ENCODE measurements around the gene DOK6. TPM values are rescaled to one million over a fixed set of nuclear protein-coding genes. Genes with fewer than 3 reads are reported as not detected.
A peak's percentile ranks its signal among the peaks of the same experiment; 100 is the strongest.

DOK6 gene
- total and polyA plus RNA-seq, 2 of the 13 experiments (the other 11 are each of a cell fraction or from before 2014, with no cell fraction given): 17.0 to 17.2 TPM

DNA sequence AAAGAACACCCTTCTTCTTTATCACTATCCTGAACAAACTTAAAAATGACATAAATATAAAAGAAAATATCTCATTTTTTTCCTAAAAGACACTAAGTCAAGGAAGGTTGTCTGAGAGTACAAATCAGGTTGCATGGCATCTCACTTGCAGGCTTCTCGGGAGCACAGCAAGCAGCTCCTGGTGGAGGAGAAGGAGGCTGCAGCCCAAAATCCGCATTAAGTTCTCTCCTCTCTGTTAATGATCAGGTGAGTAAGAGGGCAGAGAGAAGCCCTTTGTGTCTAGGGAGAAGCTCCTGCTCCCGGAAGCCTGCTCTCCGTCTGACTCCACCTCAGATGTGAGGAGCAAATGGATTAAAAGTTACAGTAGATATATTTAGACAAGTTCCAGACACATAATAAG is 35.0 kb upstream of the DOK6 start:
- ATAC-seq (peak; percentile 66), DNase-seq (ENCODE audit: low spot score) (no peak), FAIRE-seq (no peak)
- TF ChIP-seq CHD4 (IDR thresholded peaks at IDR 0.05; ENCODE audit: borderline replicate concordance, low read length): no peak
- TF ChIP-seq ZNF235 (CRISPR knock-in tag; IDR thresholded peaks at IDR 0.05; ENCODE audit: borderline replicate concordance): no peak
- TF ChIP-seq, protein P1, sequence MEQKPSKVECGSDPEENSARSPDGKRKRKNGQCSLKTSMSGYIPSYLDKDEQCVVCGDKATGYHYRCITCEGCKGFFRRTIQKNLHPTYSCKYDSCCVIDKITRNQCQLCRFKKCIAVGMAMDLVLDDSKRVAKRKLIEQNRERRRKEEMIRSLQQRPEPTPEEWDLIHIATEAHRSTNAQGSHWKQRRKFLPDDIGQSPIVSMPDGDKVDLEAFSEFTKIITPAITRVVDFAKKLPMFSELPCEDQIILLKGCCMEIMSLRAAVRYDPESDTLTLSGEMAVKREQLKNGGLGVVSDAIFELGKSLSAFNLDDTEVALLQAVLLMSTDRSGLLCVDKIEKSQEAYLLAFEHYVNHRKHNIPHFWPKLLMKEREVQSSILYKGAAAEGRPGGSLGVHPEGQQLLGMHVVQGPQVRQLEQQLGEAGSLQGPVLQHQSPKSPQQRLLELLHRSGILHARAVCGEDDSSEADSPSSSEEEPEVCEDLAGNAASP (CRISPR knock-in tag; IDR thresholded peaks at IDR 0.05; ENCODE audit: borderline replicate concordance): no peak
- TF ChIP-seq HDAC6 (IDR thresholded peaks at IDR 0.05; ENCODE audit: low read depth, low read length): no peak
- no peak for TF ChIP-seq KLF13 (CRISPR knock-in tag; IDR thresholded peaks at IDR 0.05)
- intact Hi-C loops (cut with micrococcal nuclease; ENCODE audit: unreplicated experiment) (no loop called here), in situ Hi-C loops (cut with HindIII; ENCODE audit: extremely low pct_ligation_motif_present, low pct_unique_long_range_greater_than_20kb) (loop anchor here (25.0 kb wide), 1 partner anchor 397 kb away; no protein-coding TSS in a partner anchor)
- no peak overlapping the region for H3K9ac ChIP-seq (ENCODE audit: insufficient read depth, low read depth, low read length)
- BruUV-seq (replicated peaks): no TSS peak
- CTCF ChIA-PET (ENCODE audit: low intra/inter-chr PET ratio, low total read pairs): no interaction called here
- no peaks in the 10 kb centered on the region for H4K20me1 ChIP-seq (ENCODE audit: insufficient read depth, low read length)
- no peak overlapping the region for H3K27ac ChIP-seq (ENCODE audit: extremely low read length, insufficient read depth, low read length)
- no peaks in the 10 kb centered on the region for H3K36me3 ChIP-seq (replicated peaks in 1 of 2; ENCODE audit: control insufficient read depth in 1 of 2, insufficient read depth in 2 of 2, low read length in 2 of 2)
- H3K9me3 ChIP-seq (ENCODE audit: low read length): peaks cover 4% of the 10 kb centered on the region
- no peak overlapping the region for H2AFZ ChIP-seq (ENCODE audit: low read length)
- no peak overlapping the region for H3K4me3 ChIP-seq (replicated peaks in 1 of 3; ENCODE audit: insufficient read depth in 1 of 3, low read depth in 2 of 3, low read length in 3 of 3)
- H3K79me2 ChIP-seq (ENCODE audit: insufficient read depth, low read length): no peaks in the 10 kb centered on the region
- H3K27me3 ChIP-seq (ENCODE audit: control insufficient read depth in 1 of 2, insufficient read depth in 2 of 2, low read length in 2 of 2): no peaks in the 10 kb centered on the region
- peaks cover 56% of the 10 kb centered on the region for H3K4me1 ChIP-seq (ENCODE audit: insufficient read depth, low read length)
- no peak overlapping the region for H3K4me2 ChIP-seq (ENCODE audit: low read depth, low read length)
- WGBS (ENCODE audit: low lambda C conversion rate): 100% methylated on average over 4 of the region's 4 CpGs
- POLR2A ChIA-PET: no interaction called here

DNA sequence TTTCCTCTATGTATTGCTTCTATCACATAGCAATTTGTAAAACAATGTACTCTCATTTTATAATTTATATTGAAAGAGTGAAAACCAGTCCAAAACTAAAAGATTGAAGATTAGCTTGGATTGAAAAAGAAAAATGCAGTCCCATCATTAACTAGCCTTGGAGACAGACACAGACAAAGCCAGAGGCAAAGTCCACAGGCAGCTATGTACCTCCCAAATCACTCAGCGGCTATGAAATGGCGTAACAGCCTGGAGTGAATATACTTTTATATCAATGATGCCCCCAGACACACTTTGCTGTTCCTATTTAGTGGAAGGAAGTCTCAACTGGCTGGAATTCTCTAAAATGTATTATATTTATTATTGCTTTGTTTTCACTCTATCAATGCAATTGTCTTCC is 33.6 kb upstream of the DOK6 start:
- ATAC-seq (peak; percentile 86), DNase-seq (ENCODE audit: low spot score) (peak; percentile 74), FAIRE-seq (peak; percentile 21)
- H3K79me2 ChIP-seq (ENCODE audit: insufficient read depth, low read length): no peaks in the 10 kb centered on the region
- no peak overlapping the region for H3K9ac ChIP-seq (ENCODE audit: insufficient read depth, low read depth, low read length)
- no peaks in the 10 kb centered on the region for H3K27me3 ChIP-seq (ENCODE audit: control insufficient read depth in 1 of 2, insufficient read depth in 2 of 2, low read length in 2 of 2)
- ChIA-PET CTCF (ENCODE audit: low intra/inter-chr PET ratio, low total read pairs) (no interaction called here), POLR2A (interaction anchor here (1.3 kb wide), 1 partner anchor 9 kb away, joined by 7 read pairs; no protein-coding TSS in a partner anchor)
- WGBS (ENCODE audit: low lambda C conversion rate): 22% methylated on average over 2 of the region's 2 CpGs
- intact Hi-C loops (cut with micrococcal nuclease; ENCODE audit: unreplicated experiment): no loop called here
- no peak overlapping the region for H3K4me2 ChIP-seq (ENCODE audit: low read depth, low read length)
- peaks cover 53% of the 10 kb centered on the region for H3K4me1 ChIP-seq (ENCODE audit: insufficient read depth, low read length)
- no peaks in the 10 kb centered on the region for H4K20me1 ChIP-seq (ENCODE audit: insufficient read depth, low read length)
- H3K27ac ChIP-seq (ENCODE audit: extremely low read length, insufficient read depth, low read length): no peak overlapping the region
- no peaks in the 10 kb centered on the region for H3K36me3 ChIP-seq (replicated peaks in 1 of 2; ENCODE audit: control insufficient read depth in 1 of 2, insufficient read depth in 2 of 2, low read length in 2 of 2)
- H3K9me3 ChIP-seq (ENCODE audit: low read length): no peaks in the 10 kb centered on the region
- no peak overlapping the region; a peak in 1 of 6 replicates for H3K4me3 ChIP-seq (replicated peaks in 1 of 3; ENCODE audit: insufficient read depth in 1 of 3, low read depth in 2 of 3, low read length in 3 of 3)
- no peak overlapping the region for H2AFZ ChIP-seq (ENCODE audit: low read length)
- in situ Hi-C loops (cut with HindIII; ENCODE audit: extremely low pct_ligation_motif_present, low pct_unique_long_range_greater_than_20kb): loop anchor here (25.0 kb wide), 1 partner anchor 395 kb away; no protein-coding TSS in a partner anchor
- BruUV-seq (replicated peaks): no TSS peak
- TF ChIP-seq GZF1 (CRISPR knock-in tag; IDR thresholded peaks at IDR 0.05): no peak
- TF ChIP-seq EP300 (IDR thresholded peaks at IDR 0.05; ENCODE audit: low read depth in 2 of 2, low read length in 2 of 2): 0 out of 4 replicates have a peak, but pooled peaks of 1 of the 2 experiments have one; percentile 13
- no peak for TF ChIP-seq EP300 (CRISPR knock-in tag; IDR thresholded peaks at IDR 0.05; ENCODE audit: borderline replicate concordance)
- TF ChIP-seq, protein P2, sequence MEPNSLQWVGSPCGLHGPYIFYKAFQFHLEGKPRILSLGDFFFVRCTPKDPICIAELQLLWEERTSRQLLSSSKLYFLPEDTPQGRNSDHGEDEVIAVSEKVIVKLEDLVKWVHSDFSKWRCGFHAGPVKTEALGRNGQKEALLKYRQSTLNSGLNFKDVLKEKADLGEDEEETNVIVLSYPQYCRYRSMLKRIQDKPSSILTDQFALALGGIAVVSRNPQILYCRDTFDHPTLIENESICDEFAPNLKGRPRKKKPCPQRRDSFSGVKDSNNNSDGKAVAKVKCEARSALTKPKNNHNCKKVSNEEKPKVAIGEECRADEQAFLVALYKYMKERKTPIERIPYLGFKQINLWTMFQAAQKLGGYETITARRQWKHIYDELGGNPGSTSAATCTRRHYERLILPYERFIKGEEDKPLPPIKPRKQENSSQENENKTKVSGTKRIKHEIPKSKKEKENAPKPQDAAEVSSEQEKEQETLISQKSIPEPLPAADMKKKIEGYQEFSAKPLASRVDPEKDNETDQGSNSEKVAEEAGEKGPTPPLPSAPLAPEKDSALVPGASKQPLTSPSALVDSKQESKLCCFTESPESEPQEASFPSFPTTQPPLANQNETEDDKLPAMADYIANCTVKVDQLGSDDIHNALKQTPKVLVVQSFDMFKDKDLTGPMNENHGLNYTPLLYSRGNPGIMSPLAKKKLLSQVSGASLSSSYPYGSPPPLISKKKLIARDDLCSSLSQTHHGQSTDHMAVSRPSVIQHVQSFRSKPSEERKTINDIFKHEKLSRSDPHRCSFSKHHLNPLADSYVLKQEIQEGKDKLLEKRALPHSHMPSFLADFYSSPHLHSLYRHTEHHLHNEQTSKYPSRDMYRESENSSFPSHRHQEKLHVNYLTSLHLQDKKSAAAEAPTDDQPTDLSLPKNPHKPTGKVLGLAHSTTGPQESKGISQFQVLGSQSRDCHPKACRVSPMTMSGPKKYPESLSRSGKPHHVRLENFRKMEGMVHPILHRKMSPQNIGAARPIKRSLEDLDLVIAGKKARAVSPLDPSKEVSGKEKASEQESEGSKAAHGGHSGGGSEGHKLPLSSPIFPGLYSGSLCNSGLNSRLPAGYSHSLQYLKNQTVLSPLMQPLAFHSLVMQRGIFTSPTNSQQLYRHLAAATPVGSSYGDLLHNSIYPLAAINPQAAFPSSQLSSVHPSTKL (CRISPR knock-in tag; IDR thresholded peaks at IDR 0.05): peak; percentile 24; the same call in 1 of the 2 replicates
- 0 out of 2 replicates have a peak, but pooled peaks have one; percentile 2 for TF ChIP-seq CEBPB (IDR thresholded peaks at IDR 0.05; ENCODE audit: borderline replicate concordance, low read depth, low read length)
- no peak for TF ChIP-seq MYPOP (CRISPR knock-in tag; IDR thresholded peaks at IDR 0.05)
- peak; percentile 49; the same call in 1 of the 2 replicates for TF ChIP-seq NCOR1 (IDR thresholded peaks at IDR 0.05; ENCODE audit: borderline replicate concordance, low read length)
